K562 (cell line): Measurements from ENCODE around the gene FCHO1. TPM values are rescaled to one million over a fixed set of nuclear protein-coding genes. Genes with fewer than 3 reads are reported as not detected.

Source experiments
- ARNT ChIP-seq, 2 experiments: fragments of 450-650 bp; IDR thresholded peaks; 2 replicates each; pipeline ENCODE4 v1.6.1; 2016; ENCODE audit warnings: mild to moderate bottlenecking in 1 of 2
- BRF1 ChIP-seq: IDR thresholded peaks from 3 replicates; pipeline ENCODE4 v1.6.1; 2011; ENCODE audit warnings: borderline replicate concordance, mild to moderate bottlenecking; ENCODE audit not compliant: insufficient read length; ENCODE audit errors: extremely low read depth
- E4F1 ChIP-seq: fragments of 250-450 bp; sonication (Bioruptor Pico); IDR thresholded peaks from 2 replicates; pipeline ENCODE4 v1.5.0; 2021; ENCODE audit warnings: mild to moderate bottlenecking, borderline replicate concordance
- FIP1L1 ChIP-seq: fragments of 200-400 bp; formaldehyde crosslinking; IDR thresholded peaks from 2 replicates; pipeline ENCODE4 v1.6.1; 2018; ENCODE audit warnings: mild to moderate bottlenecking, low read depth, low read length; ENCODE audit not compliant: poor library complexity, severe bottlenecking
- GABPA ChIP-seq: fragments of 200-800 bp; sonication (Bioruptor generic); conservative IDR thresholded peaks from 2 replicates; pipeline ENCODE4 v1.6.1; 2016; ENCODE audit warnings: low read depth, missing genetic modification characterization, missing compliant biosample characterization
- HMGN3 ChIP-seq: IDR thresholded peaks from 2 replicates; pipeline ENCODE4 v1.6.1; 2011; ENCODE audit warnings: borderline replicate concordance, low read depth, mild to moderate bottlenecking, mixed read lengths, low read length; ENCODE audit not compliant: insufficient read length; ENCODE audit errors: extremely low read depth
- JUN ChIP-seq, 2 experiments: sonication (generic) in 1 of 2; formaldehyde crosslinking in 1 of 2; IDR thresholded peaks; 2 replicates each; pipeline versions ENCODE4 v1.6.1 to v1.8.0; 2012 to 2022; ENCODE audit warnings: borderline replicate concordance in 2 of 2, mild to moderate bottlenecking in 2 of 2, improper control_type of control experiment in 1 of 2, low read depth in 1 of 2, low read length in 1 of 2, missing genetic modification reagents in 1 of 2
- KLF1 ChIP-seq: fragments of 450-650 bp; IDR thresholded peaks from 2 replicates; pipeline ENCODE4 v1.6.1; 2016; ENCODE audit warnings: missing genetic modification characterization, missing compliant biosample characterization
- MNT ChIP-seq, 2 experiments: fragments of 450-650 bp; conservative IDR thresholded peaks; 2 replicates each; pipeline ENCODE4 v1.6.1; 2017; ENCODE audit warnings: mild to moderate bottlenecking in 2 of 2, moderate library complexity in 2 of 2
- NCOA2 ChIP-seq, 2 experiments: fragments of 450-650 bp; IDR thresholded peaks; 2 replicates each; pipeline ENCODE4 v1.6.1; 2018; ENCODE audit warnings: mild to moderate bottlenecking in 2 of 2, moderate library complexity in 1 of 2; ENCODE audit not compliant: partially characterized antibody in 2 of 2
- POLR2A ChIP-seq: fragments of 450-650 bp; conservative IDR thresholded peaks from 2 replicates; pipeline ENCODE4 v1.6.1; 2016
- POLR2G ChIP-seq: fragments of 200-400 bp; formaldehyde crosslinking; IDR thresholded peaks from 2 replicates; pipeline ENCODE4 v1.6.1; 2017; ENCODE audit warnings: low read depth, mild to moderate bottlenecking, antibody characterized with exemption, low read length, moderate library complexity
- RFX7 ChIP-seq: fragments of 250-450 bp; sonication (Bioruptor Pico); IDR thresholded peaks from 2 replicates; pipeline ENCODE4 v1.5.1; 2021; ENCODE audit warnings: mild to moderate bottlenecking
- SIRT6 ChIP-seq: IDR thresholded peaks from one replicate; pipeline ENCODE4 v1.6.1; 2012; ENCODE audit warnings: low read depth, mild to moderate bottlenecking, control low read depth, inconsistent platforms, low read length, moderate library complexity
- VEZF1 ChIP-seq: fragments of 200-800 bp; sonication (Bioruptor generic); IDR thresholded peaks from 2 replicates; pipeline ENCODE4 v1.6.1; 2017; ENCODE audit warnings: missing genetic modification characterization, missing compliant biosample characterization
- ZFX ChIP-seq: sonication (generic); formaldehyde crosslinking; IDR thresholded peaks from 2 replicates; pipeline ENCODE4 v1.8.0; 2022; ENCODE audit warnings: mild to moderate bottlenecking, missing genetic modification reagents, moderate library complexity
- ZNF347 ChIP-seq: fragments of 450-650 bp; formaldehyde crosslinking; IDR thresholded peaks from 2 replicates; pipeline ENCODE4 v1.4.0; 2020; ENCODE audit warnings: low read depth, mild to moderate bottlenecking, moderate library complexity
- ZNF395 ChIP-seq: fragments of 200-800 bp; sonication (Bioruptor generic); IDR thresholded peaks from 2 replicates; pipeline ENCODE4 v1.6.1; 2017; ENCODE audit warnings: missing genetic modification characterization, missing compliant biosample characterization
- ZNF79 ChIP-seq: fragments of 250-450 bp; sonication (Bioruptor Pico); IDR thresholded peaks from 2 replicates; pipeline ENCODE4 v1.4.0; 2020; ENCODE audit warnings: low read depth, mild to moderate bottlenecking, moderate library complexity
- polyA plus RNA-seq, 8 experiments: library from polyadenylated mRNA; depleted of rRNA in 4 of 8; stranded (reverse) in 5 of 8; unstranded in 3 of 8; fragments of >200 nt; fragmentation: Nextera tagmentation in 2 of 8; fragmentation: Illumina TruSeq in 1 of 8; extraction: Ambion mirVana in 2 of 8; extraction: Trizol in 1 of 8; gene quantifications; 2 replicates each; pipeline versions ENCODE4 v1.2.1 to v1.2.3, GENCODE V29; 2011 to 2014; ENCODE audit warnings: inconsistent platforms in 1 of 8, missing spikeins in 1 of 8
- total RNA-seq, 7 experiments: library from RNA; depleted of rRNA in 6 of 7; stranded (reverse); fragments of >200 nt in 6 of 7; fragmentation: Illumina TruSeq in 2 of 7; extraction: Trizol in 2 of 7; gene quantifications; 2 replicates each; pipeline versions ENCODE4 v1.2.1 to v1.2.3, GENCODE V29; 2011 to 2021; ENCODE audit warnings: low replicate concordance in 1 of 7

FCHO1 gene
- total and polyA plus RNA-seq, 9 of the 15 experiments (the other 6 are each of a cell fraction or from before 2014, with no cell fraction given): 0.21 to 58.9 (median 18.3) TPM

- TF ChIP-seq ZNF79 (CRISPR knock-in tag): no peak
- peak; percentile 57; the same call in 1 of the 2 replicates for TF ChIP-seq ZFX (CRISPR knock-in tag)
- TF ChIP-seq MNT (conservative IDR thresholded peaks at IDR 0.05): peak in 1 of 2 experiments; percentile 44; a peak in 2 of 4 replicates
- TF ChIP-seq E4F1 (CRISPR knock-in tag): no peak
- no peak for TF ChIP-seq NCOA2 (IDR thresholded peaks at IDR 0.05; ENCODE audit: partially characterized antibody in 2 of 2)
- TF ChIP-seq ZNF347: no peak
- peak; percentile 79 for TF ChIP-seq GABPA
- TF ChIP-seq SIRT6: no peak
- TF ChIP-seq FIP1L1: no peak
- no peak for TF ChIP-seq BRF1
- TF ChIP-seq JUN (IDR thresholded peaks at IDR 0.05; ENCODE audit: borderline replicate concordance, low read depth, low read length): no peak
- TF ChIP-seq JUN (CRISPR knock-in tag; IDR thresholded peaks at IDR 0.05; ENCODE audit: borderline replicate concordance): no peak
- TF ChIP-seq POLR2A: peak; percentile 83
- peak; percentile 36 for TF ChIP-seq HMGN3
- no peak for TF ChIP-seq RFX7
- TF ChIP-seq ZNF395 (CRISPR knock-in tag): 0 out of 2 replicates have a peak, but pooled peaks have one; percentile 58
- no peak for TF ChIP-seq ARNT (IDR thresholded peaks at IDR 0.05)
- no peak for TF ChIP-seq KLF1 (tag)
- TF ChIP-seq POLR2G: peak; percentile 91
- TF ChIP-seq VEZF1: peak; percentile 63
Measured at GRCh38 chr19:17718947-17719711, 32.1 kb upstream of the FCHO1 start, which contains the start of gene MAP1S (continued).
